ENCODE data around the gene ORC2.
"Not testable (repeated sequence)": the region's sequence is repeated elsewhere in the genome, so short reads cannot be mapped to it uniquely, and the experiment has no call there.

The ORC2 gene

DNA sequence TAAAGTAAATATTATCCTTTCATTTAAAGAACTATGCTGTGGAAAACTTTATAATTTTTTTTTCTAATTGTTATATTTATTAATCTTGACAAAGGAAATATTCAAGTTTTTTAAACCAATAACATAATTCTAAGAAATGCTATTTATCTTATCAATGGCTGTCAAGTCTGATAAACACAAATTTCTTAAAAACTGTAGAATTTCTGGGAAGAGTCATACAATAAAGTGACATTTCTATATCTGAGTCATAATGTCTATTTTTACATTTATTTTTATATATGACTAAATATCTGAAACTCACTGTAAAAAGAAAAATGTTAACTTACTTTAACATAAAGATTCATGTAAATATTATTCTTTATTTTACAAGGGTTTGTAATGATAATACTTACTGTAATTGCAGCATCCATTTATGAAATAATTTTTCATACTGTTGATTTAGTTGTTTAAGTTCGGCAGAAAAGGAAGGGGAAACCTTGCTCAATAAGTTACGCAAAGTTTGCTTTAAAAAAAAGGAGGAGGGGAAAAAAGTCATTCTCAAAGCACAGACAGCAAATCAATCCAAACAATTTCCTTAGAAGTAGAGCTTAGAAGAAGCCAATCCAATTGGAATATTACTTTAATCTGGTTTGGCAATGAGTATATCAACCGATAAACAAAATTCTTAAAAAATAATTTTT lies 32.4 kb downstream of the ORC2 start:
- DNase-seq, result no peak

DNA sequence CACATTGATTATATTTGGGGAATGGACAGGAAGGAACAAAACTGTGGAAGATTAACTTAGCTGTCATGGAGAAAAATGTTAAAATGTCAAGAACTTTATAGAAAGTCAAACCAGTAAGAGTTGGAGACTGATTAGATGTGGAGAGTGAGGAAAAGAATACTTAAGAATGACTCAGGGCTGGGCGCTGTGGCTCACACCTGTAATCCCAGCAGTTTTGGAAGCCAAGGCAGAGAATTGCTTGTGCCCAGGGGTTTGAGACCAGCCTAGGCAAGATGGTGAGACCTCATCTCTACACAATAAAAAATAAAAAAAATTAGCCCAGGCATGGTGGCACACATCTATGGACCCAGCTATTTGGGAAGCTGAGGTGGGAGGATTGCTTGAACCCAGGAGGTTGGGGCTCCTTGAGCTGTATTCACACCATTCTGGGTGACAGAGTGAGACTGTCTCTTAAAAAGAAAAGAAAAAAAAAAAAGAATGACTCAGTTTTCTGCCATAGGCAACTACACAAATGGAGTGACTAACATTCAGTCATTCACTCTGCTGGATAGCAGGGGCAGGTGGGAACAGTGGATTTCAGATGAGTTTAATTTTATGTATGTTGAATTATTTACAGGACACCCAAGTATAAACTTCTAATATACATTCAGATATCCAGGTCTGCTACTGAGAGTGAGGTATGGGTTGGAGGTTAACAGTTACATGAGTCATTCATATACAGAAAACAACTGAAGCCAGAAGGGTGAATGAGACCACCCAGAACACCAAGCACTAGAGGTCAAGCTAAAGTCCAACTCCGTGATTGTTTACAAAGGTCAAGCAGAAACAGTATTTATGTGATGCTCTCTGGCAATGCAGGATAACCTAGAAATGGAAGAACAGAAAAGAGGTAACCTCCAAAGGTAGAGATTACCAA lies 33.9 kb downstream of the ORC2 start:
- DNase-seq, result no peak

DNA sequence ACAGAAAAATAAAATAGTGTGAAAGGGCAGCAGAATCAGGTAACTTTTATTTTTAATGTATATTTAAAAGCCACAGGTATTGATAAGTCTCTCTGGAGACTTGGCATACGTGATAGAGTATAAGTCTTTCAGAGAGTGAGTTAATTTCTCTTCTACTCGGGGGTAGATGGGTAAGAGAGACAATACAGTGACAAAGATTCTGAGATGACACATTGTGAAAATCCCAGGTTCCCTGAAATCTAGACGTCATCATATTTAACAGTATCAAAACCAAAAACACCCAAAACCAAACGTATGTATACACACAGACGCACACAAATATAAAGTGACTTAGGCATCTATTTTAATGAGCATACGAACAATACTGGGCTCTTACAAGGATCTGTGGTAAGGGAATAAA lies 41.0 kb downstream of the ORC2 start:
- no peak for DNase-seq

DNA sequence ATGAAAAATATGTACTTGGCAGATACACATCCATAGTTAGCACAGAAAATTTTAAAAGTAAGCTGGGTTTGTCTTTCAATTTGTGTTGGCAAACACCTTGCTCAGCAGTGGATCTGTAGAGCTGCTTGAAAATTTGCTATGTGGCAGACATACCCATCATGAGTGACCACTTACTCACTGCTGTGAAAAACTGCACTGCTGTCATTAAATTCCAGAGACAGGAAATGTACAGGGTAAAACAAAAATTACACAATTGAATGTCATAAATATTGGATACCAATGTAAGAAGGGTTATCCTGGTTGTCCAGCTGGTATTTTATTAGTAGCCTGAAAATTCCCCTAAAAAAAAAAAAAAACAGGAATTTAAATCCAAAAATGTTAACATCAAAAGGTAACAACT lies 49.8 kb downstream of the ORC2 start:
- DNase-seq, result no peak

DNA sequence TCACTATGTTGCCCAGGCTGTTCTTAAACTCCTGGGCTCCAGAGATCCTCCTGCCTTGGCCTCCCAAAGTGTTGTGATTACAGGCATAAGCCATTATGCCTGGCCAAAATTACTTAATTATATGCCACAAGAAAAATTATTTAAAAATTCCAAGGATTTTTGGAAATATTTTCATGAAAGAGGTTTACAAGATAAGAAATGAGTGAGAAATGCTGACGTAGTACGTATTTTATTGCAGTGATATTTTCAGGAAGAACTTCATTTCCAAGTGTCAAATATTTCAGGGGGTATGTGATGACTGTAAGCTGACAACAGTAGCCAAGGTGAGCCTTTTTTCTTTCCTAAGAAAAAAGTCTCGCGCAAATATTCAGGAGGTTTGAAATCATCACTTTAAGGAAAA lies 53.5 kb downstream of the ORC2 start:
- no peak for DNase-seq

DNA sequence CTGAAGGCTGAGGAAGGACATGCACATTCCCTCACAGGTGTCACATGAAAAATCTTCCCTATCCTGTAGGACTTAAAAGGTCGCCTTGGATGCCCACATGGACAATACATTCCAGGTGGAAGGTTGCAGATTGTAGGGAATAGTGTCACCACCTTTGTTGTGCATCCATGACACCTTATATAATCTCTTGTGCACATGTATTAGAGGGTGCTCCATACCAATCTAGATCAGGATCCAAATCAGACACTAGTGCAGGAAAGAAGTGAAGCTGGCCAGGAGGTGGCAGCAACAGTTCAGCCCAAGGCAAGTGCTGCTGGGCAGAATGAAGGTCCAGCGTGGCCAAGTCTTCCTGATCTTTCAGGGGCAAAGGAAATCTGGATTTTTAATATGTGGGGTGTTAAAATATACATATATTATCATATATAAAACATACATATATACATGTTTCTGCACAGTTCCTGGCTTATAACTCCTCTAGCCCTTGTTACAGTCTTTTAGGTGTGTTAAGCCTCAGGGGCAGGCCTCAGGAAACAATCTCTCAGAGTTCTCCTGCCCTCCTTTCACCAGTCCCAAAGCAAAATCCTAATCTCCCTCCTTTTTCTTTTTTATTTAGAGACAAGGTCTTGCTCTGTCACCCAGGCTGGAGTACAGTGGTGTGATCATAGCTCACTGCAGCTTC lies 57.7 kb downstream of the ORC2 start:
- peak; percentile 11 to 72 for DNase-seq

DNA sequence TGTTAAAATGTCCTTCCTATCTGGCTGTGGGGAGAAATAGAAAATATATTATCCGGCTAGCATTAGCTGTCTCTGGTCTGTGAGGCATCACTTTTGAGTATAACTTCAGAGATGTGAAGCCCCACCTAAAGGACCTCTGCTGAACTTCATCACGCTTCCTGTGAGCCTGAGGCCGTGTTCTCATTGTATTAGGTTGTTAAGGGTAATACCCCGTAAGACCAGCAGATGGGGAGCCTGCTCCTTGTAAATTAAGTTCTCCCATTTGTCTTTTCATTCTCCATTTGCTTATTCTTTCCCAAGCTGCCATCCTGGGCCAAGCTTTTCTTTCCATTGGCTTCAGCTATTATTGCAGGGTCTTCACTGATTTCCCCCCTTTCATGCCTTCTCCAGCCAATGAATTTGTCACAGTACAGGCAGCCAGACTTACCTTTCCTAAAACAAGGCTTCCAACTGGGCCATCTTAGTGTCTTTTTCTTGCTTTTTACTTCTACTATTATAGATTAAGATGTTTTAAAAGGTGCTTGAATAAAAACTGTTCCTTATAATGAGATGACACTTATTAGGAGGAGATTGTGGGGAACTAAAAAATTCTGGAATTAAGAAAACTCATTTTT lies 61.9 kb downstream of the ORC2 start:
- DNase-seq, result peak; percentile 76 to 82

DNA sequence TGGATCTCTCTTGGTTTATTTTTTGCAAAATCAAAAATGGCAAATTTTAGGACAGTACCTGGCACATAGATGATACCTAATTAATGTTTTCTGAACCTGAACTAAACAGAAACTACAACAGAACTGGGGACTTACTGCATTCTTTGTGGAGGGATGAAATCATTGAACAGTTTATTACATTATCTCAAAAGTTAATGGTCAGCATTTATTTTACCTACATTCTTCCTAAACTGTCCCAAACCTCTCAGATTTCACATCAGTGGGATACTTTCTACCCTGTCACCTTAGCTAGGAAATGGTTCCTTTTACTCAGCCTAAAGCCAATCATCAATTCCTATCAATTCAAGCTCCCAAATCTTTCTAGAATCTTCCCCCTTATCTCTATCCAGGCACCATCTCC lies 64.0 kb downstream of the ORC2 start:
- DNase-seq, result no peak

DNA sequence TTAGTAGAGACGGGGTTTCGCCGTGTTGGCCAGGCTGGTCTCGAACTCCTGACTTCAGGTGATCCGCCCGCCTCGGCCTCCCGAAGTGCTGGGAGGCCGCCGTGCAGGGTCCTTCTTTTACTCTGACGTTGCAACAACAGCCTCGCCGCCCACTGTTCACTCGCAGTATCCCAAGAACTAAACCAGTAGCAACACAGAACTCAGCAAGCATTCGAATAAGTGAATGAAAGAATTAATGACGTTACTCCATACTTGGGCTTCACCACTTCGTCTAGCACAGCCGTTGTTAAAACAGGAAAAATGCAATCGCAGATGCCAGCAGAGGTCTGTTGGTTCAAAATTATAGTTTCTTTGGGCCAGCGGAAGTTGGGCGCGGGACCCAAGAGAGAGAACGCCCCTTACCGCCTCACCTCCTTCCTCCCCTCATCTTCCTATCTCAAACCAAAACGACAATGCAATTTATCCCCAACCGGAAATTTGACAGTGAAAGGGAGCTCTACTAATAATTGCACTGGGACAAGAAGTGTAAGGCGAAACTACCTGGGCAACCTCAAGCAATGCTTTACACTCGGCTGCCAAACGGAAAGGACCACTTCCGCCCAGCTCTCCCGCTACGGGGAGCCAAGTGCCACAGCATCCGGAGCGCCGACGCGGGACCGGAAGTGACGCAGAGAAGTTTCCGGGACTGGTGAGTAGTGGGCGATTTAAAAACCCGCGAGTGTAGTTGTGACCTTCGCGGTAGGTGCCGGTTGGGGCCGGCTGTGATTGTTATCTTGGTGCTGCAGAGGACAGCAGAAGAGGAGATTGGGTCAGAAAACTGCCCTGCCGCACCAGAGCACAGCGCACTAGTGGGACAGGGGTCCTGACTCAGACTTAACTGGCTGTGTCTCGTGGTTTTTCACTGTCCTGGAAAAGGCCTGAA lies 74.5 kb downstream of the ORC2 start, which contains the start of the genes NIF3L1 and PPIL3:
TSS of gene NIF3L1 (plus strand) at position 668 of the 922 bp plus-strand sequence. CDS start 2,573 bp downstream, outside the sequence.
TSS of gene PPIL3 (minus strand) at position 374 of the 922 bp plus-strand sequence. CDS start 1,462 bp downstream, outside the sequence.
- peak; percentile 98 for DNase-seq

DNA sequence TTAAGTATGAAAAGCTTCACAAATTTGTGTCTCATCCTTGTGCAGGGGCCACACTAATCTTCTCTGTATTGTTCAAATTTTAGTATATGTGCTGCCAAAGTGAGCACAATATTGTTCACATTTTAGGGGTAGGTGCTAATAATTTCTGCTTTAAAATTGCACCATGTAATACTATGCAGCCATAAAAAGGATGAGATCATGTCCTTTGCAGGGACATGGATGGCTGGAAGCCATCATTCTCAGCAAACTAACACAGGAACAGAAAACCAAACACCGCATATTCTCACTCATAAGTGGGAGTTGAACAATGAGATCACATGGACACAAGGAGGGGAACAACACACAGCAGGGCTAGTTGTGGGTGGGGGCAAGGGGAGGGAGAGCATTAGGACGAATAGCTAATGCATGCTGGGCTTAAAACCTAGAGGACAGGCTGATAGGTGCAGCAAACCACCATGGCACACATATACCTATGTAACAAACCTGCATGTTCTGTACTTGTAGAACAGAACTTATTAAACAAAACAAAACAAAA lies 81.7 kb downstream of the ORC2 start:
- not testable (repeated sequence) for DNase-seq

DNA sequence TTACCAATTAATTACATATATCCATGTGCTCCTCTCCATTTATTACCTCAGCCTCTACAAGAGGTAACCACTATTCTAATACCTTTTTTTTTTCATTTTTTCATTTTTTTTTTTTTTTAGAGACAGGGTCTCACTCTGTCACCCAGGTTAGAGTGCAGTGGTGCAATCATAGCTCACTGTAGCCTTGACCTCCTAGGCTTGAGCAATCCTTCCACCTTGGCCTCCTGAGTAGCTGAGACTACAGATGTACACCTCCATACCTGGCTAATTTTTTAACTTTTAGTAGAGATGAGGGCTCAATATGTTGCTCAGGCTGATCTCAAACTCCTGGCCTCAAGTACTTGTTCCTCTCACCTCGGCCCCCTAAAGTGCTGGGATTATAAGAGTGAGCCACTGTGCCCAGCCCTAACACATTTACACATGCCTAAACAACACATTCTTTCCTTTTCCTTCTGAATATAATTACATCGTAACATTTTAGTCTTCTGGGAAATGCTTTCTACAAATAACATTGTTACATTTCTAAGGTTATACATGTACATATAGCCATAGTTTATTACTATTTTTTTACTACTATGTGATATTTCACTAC lies 85.1 kb downstream of the ORC2 start:
- DNase-seq, result no peak

DNA sequence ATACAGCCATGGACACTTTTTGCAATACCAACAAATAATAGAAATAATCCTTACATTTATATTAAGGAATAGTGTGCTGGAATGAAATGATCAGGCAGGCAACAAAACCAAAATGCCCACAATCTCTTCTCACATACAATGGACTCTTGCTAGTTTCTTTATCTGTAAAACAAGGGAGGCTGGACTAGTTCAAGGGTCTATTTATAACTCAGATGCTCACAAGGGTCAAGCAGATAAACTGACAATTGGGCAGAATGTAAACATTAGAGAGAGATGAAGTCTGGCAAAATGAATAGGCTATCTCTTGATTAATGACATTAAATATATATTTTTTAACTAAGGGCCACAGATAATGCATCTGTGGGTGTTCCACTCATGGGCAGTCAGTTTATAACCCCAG lies 86.0 kb downstream of the ORC2 start:
- no peak for DNase-seq

DNA sequence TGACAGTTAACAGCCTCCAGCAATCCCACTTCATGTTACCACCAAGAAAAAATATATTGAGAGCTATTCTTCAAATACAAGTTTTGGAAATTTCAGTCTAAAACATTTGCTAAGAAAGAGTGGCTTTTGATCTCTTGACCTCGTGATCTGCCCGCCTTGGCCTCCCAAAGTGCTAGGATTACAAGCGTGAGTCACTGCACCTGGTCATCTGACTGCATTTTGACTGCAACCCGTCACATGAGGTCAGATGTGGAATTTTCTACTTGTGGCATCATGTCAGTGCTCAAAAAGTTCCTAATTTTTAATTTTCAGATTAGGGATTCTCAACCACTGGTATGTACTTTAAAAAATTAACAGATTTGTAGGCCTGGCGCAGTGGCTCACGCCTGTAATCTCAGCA lies 89.9 kb downstream of the ORC2 start:
- DNase-seq, result no peak

DNA sequence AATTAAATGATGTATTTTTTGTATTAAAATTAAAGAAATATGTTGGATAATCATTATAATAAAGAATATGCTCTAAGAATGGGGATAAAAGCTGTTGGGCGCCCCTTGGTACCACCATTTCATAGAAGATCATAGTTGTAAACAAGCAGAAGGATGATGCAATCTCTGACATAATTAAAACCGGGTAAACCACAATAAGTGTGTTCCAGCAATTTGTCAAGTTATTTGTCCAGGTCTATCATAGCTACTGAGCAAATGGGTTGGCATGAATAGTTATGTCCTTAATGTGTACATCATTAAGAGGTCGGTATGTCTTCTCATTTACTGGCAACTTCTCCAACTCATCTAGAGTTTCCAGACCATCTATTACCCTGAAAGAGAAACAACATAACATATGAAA lies 92.3 kb downstream of the ORC2 start:
- no peak for DNase-seq

DNA sequence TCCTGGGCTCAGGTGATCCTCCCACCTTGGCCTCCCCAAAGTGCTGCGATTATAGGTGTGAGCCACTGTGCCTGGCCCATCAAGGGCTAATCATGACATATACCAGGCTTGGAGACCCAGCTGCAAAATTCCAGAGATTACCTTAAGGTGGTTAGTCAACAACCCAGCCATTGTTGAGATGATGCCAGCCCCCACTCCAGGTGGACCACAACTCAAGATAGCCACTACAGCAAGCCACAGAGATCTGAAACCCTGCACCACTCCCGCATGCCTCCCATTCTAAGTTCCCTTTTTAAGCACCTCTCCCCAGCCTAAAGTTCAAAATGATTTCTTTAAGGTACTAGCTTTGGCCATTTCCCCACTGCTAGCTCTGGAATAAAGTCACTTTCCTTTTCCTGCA lies 94.4 kb downstream of the ORC2 start:
- DNase-seq, result no peak

DNA sequence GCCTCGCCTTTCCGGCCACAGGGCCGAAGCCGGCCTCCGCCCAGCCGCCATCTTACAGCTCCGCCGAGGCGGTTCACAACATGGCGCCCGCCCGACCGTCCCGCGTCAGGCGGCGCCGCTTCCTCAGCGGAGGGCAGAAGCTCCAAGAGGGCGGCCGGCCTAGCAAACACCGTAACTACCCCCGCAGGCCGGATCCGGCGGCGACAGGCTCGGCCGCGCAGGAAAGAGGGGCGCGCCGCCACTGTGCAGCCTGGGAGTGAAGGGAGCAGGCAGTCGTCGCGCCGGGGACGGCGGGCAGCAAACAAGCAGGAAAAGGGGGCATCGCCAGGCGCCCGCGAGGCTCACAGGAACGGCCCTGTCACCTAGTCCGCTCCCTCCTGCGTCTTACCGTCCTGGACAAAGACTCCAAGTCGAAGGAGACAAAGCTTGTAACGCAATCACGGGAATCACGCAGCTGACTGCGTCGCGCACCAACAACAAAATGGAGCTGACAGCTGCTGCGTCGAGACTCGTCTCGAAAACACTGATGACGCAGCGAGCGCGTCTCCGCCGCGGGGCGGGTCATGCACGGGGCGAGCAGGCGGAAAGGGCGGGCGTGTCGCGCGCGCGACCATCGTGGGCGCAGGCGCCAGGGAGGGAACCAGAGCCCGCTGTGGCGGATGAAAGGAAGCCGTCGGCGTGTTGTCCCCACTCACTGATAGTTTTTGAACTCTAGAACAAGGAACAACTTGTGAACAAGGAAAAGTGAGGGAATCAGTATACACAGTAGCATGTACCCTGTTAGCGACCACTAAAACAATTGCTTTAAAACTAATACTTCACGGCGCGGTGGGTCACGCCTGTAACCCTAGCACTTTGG lies 99.1 kb downstream of the ORC2 start, which contains the start of gene CLK1:
TSS of gene CLK1 (minus strand) at position 483 of the 859 bp plus-strand sequence. CDS start 2,796 bp downstream, outside the sequence.
- peak; percentile 92 to 93 for DNase-seq

DNA sequence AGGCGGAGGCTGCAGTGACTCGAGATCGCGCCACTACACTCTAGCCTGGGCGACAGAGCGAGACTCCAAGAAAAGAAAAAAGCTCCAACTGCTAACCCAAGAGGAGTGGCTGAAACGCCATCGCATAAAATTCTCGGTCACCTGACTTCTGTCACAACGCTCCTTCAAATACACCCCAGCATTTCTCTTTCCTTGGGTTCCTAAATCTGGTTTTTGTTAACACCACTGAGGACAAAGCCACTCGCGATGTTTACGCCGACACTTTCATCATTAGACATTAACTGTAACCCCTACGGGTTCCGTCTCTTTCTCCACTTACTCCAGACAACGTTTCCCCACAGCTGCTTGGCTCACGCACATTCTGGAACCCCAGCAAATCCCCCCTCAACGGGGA lies 99.7 kb downstream of the ORC2 start:
- DNase-seq, result peak in 1 of 2 experiments; percentile 18

DNA sequence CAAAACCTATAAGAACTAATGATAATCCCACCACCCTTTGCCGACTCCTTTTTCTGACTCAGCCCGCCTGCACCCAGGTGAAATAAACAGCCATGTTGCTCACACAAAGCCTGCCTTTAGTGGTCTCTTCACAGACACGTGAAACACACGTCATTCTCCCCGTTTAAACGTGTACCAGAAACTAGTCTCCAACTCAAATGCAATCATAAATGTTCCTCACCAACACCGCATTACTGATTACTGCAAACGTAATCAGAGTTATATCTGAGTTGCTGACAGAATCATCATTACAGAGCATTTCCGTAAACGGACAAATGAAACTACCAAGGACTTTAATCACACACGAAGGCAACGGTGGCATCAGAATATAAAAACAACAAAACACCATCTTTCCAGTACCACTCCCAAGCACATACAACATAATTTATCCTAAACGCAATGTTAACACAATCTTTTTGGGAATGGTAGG lies 100.9 kb downstream of the ORC2 start:
- DNase-seq, result peak in 1 of 2 experiments; percentile 7

DNA sequence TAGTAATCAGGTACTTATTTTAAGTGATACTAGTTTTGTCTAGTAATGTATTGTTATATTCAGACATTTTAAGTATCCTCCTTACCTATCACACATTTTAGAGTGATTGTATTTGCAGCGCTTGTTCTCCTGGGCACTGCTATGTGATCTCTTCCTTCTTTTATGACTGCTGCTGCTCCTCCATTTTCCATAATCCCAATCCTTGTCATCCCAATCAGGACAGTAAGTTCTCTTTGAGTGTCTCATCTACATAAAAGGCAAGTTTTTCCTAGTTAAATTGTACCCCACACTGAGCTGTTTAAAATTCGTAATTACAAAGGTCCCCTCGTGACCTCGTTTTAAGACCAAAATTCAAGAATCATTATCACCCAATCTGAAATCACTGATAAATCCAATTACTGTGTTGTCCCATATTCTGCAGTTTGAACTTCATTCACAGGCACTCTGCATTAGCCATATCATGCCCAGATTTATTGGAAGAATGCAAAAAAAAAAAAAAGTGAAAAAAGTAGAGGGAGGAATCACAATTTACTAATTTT lies 101.8 kb downstream of the ORC2 start:
- no peak for DNase-seq
